Keratinocyte (primary cell): ENCODE measurements around the gene SLC25A21. TPM values are rescaled to one million over a fixed set of nuclear protein-coding genes. Genes with fewer than 3 reads are reported as not detected.

Experiments used
- DNase-seq: peaks from one replicate; pipeline ENCODE4 v3.0.0-alpha.2; 2011; ENCODE audit warnings: low read depth, missing footprints, low spot score
- FAIRE-seq: peaks from 2 replicates; lab custom pipeline; 2011; peaks lifted over from hg19 to GRCh38; lab: Jason Lieb, UNC
- H2AFZ ChIP-seq: 2 replicates; pipeline ENCODE4 v1.6.0; 2012; ENCODE audit warnings: low read length, control low read depth, inconsistent platforms; ENCODE audit not compliant: control insufficient read depth
- H3K27ac ChIP-seq: 2 replicates; pipeline ENCODE4 v1.5.1; 2011; ENCODE audit warnings: low read length; ENCODE audit not compliant: control insufficient read depth, insufficient read depth
- H3K27me3 ChIP-seq: 3 replicates; pipeline ENCODE4 v1.6.0; 2011; ENCODE audit warnings: low read length; ENCODE audit not compliant: control insufficient read depth, insufficient read depth; ENCODE audit errors: extremely low read depth
- H3K36me3 ChIP-seq, 2 experiments: 2 replicates in 1 of 2; 3 replicates in 1 of 2; pipeline ENCODE4 v1.5.1; 2011; ENCODE audit warnings: low read length in 2 of 2, mild to moderate bottlenecking in 1 of 2; ENCODE audit not compliant: control insufficient read depth in 2 of 2, insufficient read depth in 2 of 2; ENCODE audit errors: extremely low read depth in 1 of 2
- H3K4me1 ChIP-seq: 3 replicates; pipeline ENCODE4 v1.5.1; 2011; ENCODE audit warnings: low read length; ENCODE audit not compliant: control insufficient read depth, insufficient read depth; ENCODE audit errors: extremely low read depth
- H3K4me2 ChIP-seq: 3 replicates; pipeline ENCODE4 v1.6.0; 2011; ENCODE audit warnings: low read depth, low read length; ENCODE audit not compliant: control insufficient read depth, insufficient read depth; ENCODE audit errors: extremely low read depth
- H3K4me3 ChIP-seq, 3 experiments: fragments of 200-600 bp in 1 of 3; sonication (generic) in 1 of 3; 2 replicates in 2 of 3; 3 replicates in 1 of 3; pipeline ENCODE4 v1.5.1; 2011 to 2016; ENCODE audit warnings: low read length in 3 of 3, mild to moderate bottlenecking in 3 of 3, control low read depth in 2 of 3, inconsistent platforms in 1 of 3, low read depth in 1 of 3, mixed read lengths in 1 of 3, mixed run types in 1 of 3, moderate library complexity in 1 of 3; ENCODE audit not compliant: control insufficient read depth in 2 of 3, insufficient read depth in 2 of 3; ENCODE audit errors: extremely low read depth in 1 of 3
- H3K79me2 ChIP-seq: 2 replicates; pipeline ENCODE4 v1.6.0; 2012; ENCODE audit warnings: low read length; ENCODE audit not compliant: control insufficient read depth, insufficient read depth
- H3K9ac ChIP-seq: 3 replicates; pipeline ENCODE4 v1.6.0; 2011; ENCODE audit warnings: low read length; ENCODE audit not compliant: control insufficient read depth, insufficient read depth; ENCODE audit errors: extremely low read depth
- H3K9me1 ChIP-seq: 3 replicates; pipeline ENCODE4 v1.6.0; 2011; ENCODE audit warnings: low read length; ENCODE audit not compliant: control insufficient read depth, insufficient read depth; ENCODE audit errors: extremely low read depth
- H3K9me3 ChIP-seq: 2 replicates; pipeline ENCODE4 v1.5.1; 2012; ENCODE audit warnings: low read depth, low read length; ENCODE audit not compliant: control insufficient read depth
- H4K20me1 ChIP-seq: 3 replicates; pipeline ENCODE4 v1.6.0; 2011; ENCODE audit warnings: low read length; ENCODE audit not compliant: control insufficient read depth, insufficient read depth; ENCODE audit errors: extremely low read depth
- CTCF ChIP-seq, 3 experiments: IDR thresholded peaks in 1 of 3; conservative IDR thresholded peaks in 1 of 3; optimal IDR thresholded peaks in 1 of 3; 2 replicates in 2 of 3; 3 replicates in 1 of 3; pipeline versions ENCODE3 to v1.5.1; 2011; ENCODE audit warnings: low read length in 3 of 3, mild to moderate bottlenecking in 3 of 3, moderate library complexity in 2 of 3, control low read depth in 1 of 3, inconsistent platforms in 1 of 3; ENCODE audit not compliant: insufficient read depth in 2 of 3; ENCODE audit errors: extremely low read depth in 1 of 3
- EZH2 ChIP-seq: IDR thresholded peaks from one replicate; pipeline ENCODE4 v1.6.1; 2012; ENCODE audit warnings: inconsistent platforms, mild to moderate bottlenecking, low read length, moderate library complexity
- dilution Hi-C: fragments of 300-500 bp; cut with MboI; formaldehyde crosslinking; loops from one replicate; pipeline ENCODE4 v1.7.0; 2020; ENCODE audit warnings: low sequenced_read_pairs; ENCODE audit not compliant: extremely low pct_ligation_motif_present
- polyA plus RNA-seq, 5 experiments: library from polyadenylated mRNA; depleted of rRNA in 3 of 5; stranded (reverse) in 3 of 5; stranded (forward) in 1 of 5; unstranded in 1 of 5; fragments of >200 nt; gene quantifications; 1 replicate in 1 of 5; 2 replicates in 3 of 5; 3 replicates in 1 of 5; pipeline versions ENCODE4 v1.2.1 to v1.2.3, GENCODE V29; 2011 to 2012; ENCODE audit warnings: missing spikeins in 2 of 5, low read depth in 1 of 5, low replicate concordance in 1 of 5

Gene SLC25A21
- polyA plus RNA-seq, 1 donor (not counting 4 experiments of a cell fraction or from before 2014, with no cell fraction given), result 0.66 TPM

DNA sequence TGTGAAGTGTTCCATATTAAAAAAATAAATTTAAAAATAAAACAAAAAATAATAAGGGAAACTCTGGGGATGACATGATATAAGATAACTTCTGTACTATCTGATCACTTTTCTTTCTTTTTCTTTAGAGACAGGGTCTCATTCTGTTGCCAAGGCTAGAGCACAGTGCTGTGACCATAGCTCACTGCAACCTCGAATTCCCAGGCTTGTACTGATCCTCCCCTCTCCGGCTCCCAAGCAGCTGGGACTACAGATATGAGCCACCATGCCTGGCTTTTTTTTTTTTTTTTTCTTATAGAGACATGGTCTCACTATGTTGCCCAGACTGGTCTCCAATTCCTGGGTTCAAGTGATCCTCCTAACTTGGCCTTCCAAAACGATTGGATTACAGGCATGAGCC lies 14.9 kb upstream of the SLC25A21 start:
- Histone ChIP-seq H3K27ac (no peak overlapping the region), H3K9ac (no peak overlapping the region), H3K79me2 (no peaks in the 10 kb centered on the region), H3K4me2 (no peak overlapping the region), H3K9me1 (no peaks in the 10 kb centered on the region), H3K9me3 (no peaks in the 10 kb centered on the region), H3K27me3 (no peaks in the 10 kb centered on the region), H3K4me3 (no peak overlapping the region), H4K20me1 (no peaks in the 10 kb centered on the region), H3K4me1 (no peaks in the 10 kb centered on the region), H3K36me3 (no peaks in the 10 kb centered on the region), H2AFZ (no peak overlapping the region)
- no peak for TF ChIP-seq CTCF (optimal IDR thresholded peaks at IDR 0.05 in 1 of 3, IDR thresholded peaks at IDR 0.05 in 1 of 3, conservative IDR thresholded peaks at IDR 0.05 in 1 of 3; ENCODE audit: extremely low read depth in 1 of 3, insufficient read depth in 2 of 3, low read length in 3 of 3)
- no peak for TF ChIP-seq EZH2
- FAIRE-seq (no peak), DNase-seq (no peak)
- dilution Hi-C loops, result no loop called here

DNA sequence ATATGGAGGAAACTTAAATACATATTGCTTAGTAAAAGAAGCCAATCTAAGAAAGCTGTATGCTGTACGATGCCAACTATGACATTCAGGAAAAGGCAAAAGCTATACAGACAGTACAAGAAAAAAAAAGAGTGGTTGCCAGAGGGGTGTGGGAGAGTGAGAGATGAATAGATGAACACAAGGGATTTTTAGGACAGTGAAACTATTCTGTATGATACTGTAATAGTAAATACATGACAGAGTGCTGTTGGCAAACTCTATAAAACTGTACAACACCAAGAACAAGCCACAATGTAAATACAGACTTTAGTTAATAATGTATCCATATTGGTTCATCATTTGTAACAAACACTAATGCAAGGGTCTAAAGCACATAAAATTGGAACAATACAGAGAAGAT lies 14.5 kb upstream of the SLC25A21 start:
- Histone ChIP-seq H3K9ac (no peak overlapping the region), H3K27ac (no peak overlapping the region), H3K27me3 (no peaks in the 10 kb centered on the region), H3K4me1 (no peaks in the 10 kb centered on the region), H3K4me2 (no peak overlapping the region), H3K9me1 (no peaks in the 10 kb centered on the region), H3K4me3 (no peak overlapping the region), H2AFZ (no peak overlapping the region), H3K79me2 (no peaks in the 10 kb centered on the region), H4K20me1 (no peaks in the 10 kb centered on the region), H3K9me3 (no peaks in the 10 kb centered on the region), H3K36me3 (no peaks in the 10 kb centered on the region)
- no peak for FAIRE-seq
- DNase-seq, result no peak
- TF ChIP-seq EZH2 (no peak), CTCF (optimal IDR thresholded peaks at IDR 0.05 in 1 of 3, IDR thresholded peaks at IDR 0.05 in 1 of 3, conservative IDR thresholded peaks at IDR 0.05 in 1 of 3; ENCODE audit: extremely low read depth in 1 of 3, insufficient read depth in 2 of 3, low read length in 3 of 3) (no peak)
- dilution Hi-C loops, result no loop called here
